CD4-positive, alpha-beta T cell treated with Interleukin-17A for 4 hours (primary cell): ENCODE results near the gene KCNIP3.

Source experiments
- DNase-seq: peaks from one replicate; pipeline ENCODE4 v3.0.0-alpha.2; 2020; ENCODE audit warnings: mixed read lengths

KCNIP3 gene

DNA sequence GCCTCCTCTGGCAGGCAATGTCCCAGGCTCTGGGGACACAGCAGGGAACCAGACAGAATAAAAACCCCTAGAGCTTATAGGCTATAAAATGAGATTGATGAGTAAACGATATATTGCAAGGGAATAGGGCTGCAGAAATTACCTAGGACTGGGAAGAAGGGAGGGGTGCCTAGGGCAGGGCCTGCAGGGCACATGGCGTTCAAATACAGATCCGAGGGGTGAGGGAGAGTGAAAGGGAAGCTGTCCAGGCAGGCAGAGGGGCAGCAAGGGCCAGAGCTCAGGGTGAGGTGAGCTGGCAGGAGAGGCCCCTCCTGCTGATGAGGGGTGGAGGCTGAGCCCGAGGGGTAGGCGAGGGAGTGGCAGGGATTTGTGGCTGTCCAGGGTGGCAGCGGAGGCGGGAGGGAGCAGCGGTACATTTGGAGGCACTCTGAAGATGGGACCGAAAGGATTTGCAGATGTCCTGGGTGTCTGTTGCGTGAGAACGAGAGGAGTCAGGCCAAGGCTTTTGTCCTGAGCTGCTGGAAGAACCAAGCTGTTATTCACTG is 33.7 kb downstream of the KCNIP3 start:
- DNase-seq = no peak

DNA sequence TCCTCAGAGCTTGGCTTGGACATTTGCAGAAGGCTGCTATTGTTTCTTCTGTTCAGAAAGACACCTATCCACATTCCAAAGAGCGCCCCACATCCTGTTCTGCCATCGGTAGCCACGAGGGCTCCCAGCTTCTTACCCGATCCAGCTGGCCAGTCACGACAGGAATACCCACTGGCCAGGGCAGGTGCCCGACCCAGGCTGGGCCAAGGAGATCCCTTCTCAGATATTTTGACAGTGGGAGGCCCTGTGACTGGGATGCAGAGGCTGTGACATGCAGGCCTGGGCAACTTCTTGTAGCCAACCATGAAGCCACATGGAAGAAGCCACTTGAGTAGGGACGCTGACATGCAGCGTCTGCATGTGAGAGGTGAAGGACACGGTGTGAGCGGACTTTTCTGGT is 34.5 kb downstream of the KCNIP3 start:
- DNase-seq = no peak

DNA sequence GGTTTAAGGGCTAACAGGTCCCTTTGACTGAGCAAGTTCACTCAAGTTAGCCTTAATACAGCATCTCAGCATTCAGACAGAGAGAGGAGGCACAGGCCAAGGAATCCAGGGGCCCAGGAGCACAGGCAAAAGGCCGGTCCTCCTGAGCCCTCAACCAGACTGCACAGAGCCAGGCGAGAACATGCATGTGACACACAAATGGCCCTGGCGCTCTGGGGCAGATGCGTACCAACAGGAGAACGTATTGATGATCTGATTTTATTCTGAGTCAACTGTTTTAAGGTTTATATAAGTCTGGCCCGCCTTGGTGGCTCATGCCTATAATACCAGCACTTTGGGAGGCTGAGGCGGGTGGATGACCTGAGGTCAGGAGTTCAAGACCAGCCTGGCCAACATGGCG is 34.9 kb downstream of the KCNIP3 start:
- DNase-seq = no peak

DNA sequence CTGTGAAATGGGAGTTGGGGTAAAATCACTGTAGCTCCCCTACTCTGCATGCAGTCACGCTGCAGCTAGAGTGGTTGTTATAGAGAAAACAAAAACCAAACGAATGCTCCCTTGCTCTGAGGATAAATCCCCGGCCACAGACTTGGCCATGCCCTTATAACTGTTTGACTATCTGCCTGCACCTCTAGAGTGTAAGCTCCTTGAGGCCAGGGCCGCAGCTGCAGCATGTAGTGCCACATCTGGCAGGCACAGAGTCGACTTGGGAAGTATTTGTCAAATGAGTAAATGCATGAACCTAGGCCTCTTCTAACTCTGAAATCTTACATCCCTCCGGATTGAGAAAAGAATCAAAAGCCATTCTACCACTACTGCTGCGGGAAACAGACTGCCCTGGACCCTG is 35.9 kb downstream of the KCNIP3 start:
- no peak for DNase-seq

DNA sequence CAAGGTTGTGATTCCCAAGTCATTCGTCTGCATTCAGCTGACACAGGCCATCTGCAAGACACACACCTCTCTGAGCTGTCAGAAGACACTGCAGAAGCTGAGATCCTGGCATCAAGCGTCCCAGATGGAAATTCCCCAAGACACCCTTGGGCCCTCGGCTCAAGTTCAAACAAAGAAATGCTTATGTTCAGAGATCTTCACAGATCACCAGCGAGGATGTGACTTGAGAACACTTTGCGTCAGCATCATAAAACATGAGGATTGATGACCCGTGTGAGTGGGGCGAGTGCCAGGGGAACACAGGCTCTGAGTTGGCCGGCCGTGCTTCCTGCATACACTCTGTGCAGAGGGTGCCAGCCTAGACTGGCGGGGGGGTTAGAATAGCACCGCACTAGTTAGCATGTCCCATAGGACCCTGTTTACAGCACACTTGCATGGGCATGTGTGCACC is 36.8 kb downstream of the KCNIP3 start:
- no peak for DNase-seq

DNA sequence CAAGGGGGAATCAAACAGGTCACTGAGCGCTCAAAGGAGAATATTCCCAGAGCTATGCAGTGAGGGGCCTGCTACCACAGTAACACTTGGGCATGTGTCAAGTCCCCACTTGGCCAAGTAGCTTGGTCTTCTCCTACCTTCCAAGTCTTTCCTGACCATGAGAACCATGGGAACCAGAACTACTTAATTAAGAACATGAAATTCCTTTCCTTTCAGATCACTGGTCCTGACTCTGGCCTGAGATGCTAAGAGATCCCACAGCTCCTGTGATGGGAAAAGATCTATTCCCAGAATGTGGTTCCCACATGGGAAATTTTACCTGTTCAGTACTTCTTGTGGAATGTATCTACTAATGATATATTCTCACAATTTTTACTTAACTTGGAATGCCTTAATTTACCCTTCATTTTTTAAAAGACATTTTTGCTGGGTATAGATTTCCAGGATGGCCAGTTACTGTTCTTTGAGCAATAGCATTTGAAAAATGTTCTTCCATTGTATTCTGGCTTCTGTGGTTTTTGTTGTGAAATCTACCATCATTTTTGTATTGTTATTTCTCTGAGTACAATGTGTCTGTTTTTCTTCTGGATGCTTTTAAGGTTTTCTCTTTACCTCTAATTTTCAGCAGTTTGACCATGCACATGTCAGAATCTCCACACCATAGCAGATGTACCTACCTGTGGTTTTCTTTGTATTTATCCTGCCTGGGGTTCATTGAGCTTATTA is 37.9 kb downstream of the KCNIP3 start:
- DNase-seq = no peak

DNA sequence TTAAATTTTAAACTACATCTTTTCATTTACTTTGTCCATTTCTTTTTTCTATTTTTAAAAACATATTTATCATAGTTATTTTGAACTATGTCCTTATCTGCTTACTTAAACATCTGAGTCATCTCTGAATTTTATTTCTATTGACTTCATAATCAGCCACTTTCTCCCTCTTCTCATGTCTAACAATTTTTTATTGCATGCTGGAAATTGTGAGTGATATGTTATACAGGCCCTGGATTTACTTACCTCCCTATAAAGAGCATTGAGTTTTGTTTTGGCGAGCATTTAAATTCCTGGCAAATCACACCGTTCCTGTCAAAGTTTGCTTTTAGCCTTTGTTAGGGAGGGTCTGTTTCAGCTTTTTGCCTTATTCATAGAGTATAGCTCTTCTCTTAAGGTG is 39.3 kb downstream of the KCNIP3 start:
- no peak for DNase-seq

DNA sequence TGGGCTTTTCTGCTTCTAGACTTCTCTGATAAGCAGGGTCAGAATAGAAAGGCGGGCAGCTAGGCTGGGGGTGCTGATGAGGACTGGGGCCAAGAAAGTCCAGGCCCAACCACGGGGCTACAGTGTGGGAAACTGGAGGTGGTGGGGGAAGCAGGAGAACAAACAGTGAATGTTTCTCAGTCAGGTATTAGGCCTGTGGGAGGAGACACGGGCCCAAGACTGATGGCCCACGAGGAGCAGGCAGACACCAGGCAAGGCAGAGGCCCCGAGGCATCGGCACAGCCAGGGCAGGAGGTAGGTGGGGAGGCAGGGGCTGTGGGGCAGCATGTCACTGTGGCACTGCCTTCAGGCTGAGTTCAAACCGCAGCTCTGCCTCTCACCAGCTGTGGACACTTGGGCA is 40.7 kb downstream of the KCNIP3 start:
- no peak for DNase-seq

DNA sequence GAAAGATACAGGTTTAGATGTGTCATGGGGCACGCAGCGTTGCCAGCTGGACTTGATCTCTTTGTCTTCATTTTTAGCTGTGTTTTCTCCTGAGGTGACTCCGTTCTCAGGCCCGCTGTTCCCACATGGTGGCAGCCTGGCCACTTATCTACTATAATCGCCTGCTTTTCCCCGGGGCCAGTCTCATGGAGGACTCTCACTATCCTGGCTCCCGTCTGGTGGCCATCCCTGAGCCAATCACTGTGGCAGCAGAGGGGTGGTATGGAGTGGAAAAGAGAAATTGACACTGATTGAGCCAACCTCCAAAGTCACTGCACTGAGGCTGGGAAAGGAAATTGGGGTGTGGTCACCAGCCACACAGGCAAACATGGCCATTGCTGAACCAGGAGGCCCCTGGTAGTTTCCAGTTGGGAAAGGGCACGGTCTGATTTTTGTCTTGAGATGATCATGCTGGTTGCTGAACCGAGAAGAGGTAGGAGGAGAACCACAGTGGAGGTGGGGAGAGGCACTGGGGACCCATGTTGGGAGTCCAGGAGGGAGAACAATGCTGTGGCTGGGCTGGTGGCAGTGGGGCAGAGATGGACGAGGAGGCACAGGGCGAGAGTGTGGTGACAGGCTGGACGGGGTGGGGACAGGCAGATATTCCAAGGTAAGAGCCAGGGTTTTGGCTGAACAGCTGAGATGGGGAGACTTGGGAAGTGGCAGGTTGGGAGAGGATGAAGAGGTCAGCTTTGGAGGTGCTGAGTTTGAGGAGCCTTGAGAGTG is 45.6 kb downstream of the KCNIP3 start:
- DNase-seq = no peak

DNA sequence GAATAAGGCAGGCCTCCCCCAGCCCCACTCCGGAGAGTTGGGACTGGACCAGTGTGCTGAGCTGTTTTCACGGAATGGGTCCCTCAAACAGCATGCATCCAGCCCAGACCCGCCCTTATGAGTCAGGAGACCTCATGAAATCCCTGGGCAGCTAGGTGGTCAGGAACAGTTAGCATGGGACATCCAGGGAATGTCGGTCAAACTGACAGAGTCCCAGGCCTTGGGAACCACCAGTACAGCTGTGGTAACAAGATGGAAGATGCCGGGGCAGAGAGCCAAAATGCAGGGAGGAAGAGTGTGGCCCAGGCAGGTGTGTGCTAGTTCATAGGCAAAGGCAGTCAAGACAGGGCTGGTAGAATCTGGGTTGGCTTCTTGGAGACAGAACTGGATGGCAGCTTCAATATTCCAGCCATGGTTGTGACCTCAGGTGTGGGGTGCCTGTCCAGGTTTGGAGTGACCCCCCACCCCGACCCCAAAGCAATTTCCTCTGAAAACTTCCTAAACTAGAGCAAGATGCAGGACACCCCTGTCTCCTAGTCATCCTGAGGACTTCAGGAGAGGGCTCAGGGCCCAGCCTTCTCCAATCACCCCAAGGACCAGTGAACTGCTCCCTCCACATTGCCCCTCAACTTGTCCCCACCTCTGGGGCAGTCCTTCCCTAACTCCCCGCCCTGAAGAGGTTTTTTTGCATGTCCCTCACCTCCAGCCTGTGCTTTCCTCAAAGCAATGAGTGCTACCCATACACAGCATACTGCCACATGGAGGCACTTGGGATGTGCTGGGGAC is 46.5 kb downstream of the KCNIP3 start:
- DNase-seq = no peak

DNA sequence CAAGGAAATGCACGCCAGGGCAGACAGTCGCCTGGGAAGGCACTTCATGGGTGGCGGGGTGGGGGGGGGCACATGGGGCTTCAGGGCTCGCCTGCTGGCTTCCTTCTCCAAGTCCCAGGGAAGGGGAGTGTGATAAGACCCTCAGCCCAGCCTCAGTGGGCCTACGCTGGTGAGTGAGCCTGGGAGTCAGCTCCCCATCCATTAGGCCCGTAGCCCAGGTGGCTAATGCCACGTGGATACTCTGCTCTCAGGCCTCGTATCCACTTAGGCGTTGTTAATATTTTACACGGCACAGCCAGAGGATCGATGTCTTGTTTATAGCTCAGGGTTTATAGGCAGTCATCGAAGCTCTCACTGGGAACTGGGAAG is 47.1 kb downstream of the KCNIP3 start:
- DNase-seq = no peak

DNA sequence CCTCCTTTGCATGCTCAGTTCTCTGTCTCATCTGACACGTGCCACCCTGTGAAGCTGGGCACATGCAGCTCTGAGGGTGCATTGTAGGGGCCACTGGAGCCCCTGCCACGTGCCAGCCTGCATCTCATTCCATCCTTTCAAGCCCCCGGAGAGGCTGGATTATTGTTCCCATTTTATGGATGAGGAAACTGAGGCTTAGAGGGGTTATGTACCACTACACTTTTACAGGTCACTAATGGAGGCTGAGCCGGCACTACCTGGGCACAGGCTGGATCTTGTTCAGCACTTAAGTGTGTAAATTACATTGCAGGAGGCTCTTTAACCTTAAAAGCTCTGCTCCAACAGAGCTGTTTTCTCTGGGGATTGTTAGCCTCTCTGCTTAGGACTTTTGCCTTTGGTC is 47.5 kb downstream of the KCNIP3 start:
- no peak for DNase-seq

DNA sequence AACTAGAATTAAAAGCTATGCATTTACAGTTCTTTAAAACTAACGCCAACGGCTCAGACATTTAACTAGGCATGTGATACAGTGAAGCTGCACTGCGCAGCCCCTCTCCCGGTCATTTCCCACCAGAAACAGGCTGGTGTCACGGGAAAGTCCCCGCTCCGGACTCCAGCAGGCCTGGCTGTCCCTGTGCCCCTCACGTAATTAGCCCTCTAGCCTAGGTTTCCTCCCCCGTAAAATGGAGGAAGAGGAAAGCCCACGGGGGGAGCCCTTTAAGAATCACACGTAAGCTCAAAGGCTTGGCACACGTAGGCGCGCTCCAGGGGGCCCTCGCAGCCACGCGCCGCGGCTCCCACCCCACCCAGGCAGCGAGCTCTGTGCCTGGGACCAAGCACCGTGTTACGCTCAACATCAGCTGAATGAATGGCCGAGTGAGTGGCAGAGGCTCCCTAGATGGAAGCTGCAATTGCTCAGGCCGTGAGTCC is 48.0 kb downstream of the KCNIP3 start:
- DNase-seq = no peak

DNA sequence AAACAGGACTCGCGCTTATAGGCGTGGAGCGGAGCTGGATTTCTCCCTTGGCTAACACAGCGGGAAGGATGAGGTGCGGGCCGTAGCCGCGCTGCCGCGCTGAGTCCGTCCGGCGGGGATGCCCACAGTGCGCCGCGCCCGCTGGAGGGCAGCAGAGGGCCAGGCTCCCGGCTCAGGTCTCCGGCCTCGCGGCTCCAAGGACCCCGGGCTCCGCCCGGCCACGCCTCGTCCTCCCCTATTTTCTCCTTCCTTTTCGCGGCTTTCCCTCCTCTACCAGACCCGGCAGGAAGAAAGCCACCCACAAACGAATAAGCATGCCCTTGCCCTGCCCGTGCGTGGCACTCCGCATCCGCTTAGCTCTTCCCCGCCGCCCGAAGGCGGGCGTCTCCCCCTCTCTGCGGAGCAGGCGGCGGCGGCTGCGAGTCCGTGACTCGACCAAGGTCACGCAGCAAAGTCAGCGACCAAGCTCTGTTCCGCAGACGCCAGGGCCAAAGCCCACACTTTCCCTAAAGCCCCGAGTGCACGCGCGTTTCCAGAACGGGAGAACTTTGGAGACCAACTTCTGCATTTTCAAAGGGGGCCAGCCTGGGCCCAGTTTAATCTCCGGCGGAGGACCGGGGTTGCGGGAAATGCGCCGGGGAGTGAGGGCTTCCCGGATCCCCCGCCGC is 48.5 kb downstream of the KCNIP3 start:
- DNase-seq = peak; percentile 62

DNA sequence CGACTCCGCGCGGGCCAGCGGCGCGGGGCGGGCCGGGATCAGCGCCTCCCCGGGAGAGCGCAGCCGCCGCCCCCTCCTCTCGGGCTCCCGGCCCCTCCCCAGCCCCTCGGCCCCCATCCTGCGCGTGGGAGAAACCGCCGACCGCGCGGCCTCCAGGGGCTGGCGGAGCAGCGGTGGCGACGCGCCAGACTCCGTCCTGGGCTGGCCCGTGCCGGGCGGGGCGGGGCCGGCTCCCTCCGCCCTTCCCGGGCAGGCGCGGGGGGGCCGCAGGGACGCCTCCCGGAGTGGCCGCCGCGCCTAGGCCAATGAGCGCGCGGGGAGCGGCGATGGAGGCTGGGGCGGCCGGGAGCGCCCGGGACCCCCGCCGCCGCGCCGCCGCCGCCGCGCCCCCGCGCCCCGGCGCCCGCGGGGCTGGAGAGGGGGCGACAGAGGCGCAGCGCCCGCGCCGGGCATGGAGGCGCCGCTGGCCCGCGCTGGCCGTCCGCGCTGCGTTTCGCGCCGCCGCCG is 49.1 kb downstream of the KCNIP3 start:
- DNase-seq = no peak

DNA sequence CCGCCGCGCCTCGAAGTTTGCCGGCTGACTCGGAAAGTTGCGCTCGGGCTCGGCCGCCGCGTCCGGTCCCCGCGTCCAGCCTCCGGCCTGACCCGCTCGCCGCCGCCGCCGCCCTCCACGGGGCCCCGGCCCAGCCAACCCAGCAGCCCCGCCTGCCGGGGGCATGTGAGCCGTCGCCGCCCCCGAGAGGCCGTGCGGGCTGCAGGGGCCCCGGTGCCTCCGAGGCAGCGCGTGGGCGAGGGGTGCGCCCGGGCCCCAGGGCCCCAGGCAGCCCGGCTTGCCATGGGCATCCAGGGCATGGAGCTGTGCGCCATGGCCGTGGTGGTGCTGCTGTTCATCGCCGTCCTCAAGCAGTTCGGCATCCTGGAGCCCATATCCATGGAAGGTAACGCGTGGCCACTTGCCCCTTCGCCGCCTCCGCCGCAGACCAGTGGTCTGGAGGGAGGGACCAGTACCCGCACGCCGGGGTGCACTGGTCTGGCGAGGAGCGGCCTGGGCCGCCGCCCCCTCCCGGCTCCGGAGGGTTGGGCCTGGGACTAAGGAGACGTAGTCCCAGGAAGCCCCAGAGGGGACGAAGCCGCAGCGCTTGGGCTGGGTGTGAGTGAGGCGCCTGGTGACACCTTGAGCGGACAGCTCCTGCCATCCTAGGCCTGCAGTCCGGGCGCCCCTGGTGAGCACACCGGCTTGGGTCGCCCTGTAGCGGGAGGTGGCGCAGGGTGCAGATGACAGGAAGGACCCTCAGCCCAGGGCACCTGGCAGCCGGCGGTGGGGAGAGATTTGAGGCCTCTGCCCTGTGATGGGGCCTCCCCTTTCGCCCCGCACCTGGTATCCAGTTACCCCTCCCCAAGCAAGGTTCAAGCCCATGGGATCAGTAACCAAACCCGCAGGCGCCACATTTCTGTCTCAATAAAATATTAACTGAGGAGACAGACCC is 49.9 kb downstream of the KCNIP3 start:
- no peak for DNase-seq

DNA sequence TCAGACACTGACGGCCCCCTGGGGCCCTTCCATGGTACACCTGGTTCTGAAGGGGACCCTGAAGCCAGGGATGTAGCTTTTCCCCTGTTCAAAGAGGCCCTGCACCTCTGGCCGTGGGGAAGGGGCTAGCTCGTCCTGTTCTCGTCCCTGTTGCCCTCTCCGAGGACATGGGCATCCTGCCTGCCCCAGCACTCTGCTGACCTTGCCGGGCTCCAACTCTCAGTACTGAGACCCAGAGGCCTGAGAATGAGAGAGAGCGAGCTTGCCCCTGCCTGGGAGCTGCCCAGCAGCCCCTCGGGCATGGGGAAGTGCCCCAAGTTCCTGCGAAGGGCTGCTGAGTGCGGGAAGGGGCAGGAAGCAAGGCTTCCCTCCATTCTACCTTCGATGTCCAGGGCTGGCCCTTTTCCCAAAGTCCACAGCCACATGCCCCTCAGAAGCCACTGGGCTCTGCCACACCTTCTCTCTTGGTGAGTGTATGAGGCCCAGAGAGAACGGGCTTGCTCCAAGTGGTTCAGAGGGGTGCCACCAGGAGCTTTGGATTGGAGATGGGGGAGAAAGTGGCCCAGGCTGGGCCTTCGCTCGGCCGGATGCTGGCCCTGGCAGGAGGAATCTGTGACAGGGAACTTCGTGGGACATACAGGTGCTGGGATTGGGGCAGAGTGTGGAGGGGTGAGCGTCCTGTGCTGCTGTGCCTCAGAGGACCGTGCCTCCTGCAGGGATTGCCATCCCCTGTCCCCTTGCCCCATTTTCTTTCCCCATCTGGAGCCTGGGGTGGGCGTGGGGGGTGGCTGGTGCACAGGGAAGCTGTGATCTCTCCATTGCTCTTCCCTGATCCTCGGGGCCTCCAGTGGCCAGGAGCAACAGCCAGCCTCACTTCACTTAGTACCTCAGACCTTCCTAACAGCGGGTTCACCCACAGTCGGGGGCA is 50.8 kb downstream of the KCNIP3 start:
- no peak for DNase-seq

DNA sequence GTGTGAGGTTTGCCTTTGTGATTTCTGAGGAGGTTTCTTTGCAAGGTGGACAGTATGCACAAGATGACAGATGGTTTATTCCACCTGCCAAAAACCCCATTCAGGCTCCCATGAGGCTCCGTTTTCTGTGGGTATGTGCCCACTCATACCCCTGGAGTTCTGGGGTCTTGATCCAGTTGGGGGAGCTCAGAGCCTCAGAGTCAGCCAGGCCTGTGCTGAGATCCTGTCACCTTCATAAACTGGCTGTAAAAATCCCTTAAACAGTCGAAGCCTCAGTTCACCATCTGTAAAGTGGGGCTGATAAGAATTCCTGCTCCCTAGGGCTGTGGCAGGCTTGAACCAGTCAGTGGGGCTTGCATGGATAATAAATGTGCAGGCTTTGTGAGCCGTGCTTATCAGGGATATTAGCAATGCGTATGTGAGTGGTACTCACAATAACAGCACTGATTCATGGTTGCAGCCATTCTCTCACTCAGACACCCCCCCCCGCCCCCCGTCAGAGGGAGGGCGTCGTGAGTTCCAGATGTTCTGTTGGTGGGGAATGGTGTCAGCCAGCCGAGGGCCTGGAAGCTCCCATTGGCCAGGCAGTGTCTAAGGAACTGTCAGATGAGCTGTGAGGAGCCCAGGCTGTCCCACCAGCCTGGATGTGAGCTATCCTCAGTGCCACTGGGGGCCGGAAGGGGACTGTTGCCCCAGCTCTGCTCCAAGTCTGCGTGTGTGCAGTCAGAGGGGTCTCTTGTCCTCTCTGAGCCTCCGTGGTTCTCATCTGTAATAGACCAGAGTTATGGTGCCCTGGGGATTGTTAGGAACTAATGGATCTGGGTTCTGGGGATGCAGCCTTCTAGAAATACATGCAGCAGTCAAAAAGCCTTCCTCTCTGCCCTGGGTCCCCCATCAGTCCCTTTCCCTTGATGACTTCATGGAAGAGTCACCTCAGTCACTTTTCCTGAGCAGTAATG is 51.7 kb downstream of the KCNIP3 start:
- DNase-seq = no peak
